HL-60 (cell line): ENCODE data around the gene B4GALNT1.

Source experiments
- CTCF ChIP-seq: IDR thresholded peaks from one replicate; pipeline ENCODE4 v1.5.1; 2011; ENCODE audit warnings: low read length, control low read depth, inconsistent platforms; ENCODE audit not compliant: insufficient read depth
- POLR2AphosphoS5 ChIP-seq: IDR thresholded peaks from 2 replicates; pipeline ENCODE4 v1.6.1; 2012; ENCODE audit warnings: low read depth
- TF ChIP-seq, protein P1 (sequence below): IDR thresholded peaks from 2 replicates; pipeline ENCODE4 v1.6.1; 2012; ENCODE audit warnings: low read depth; ENCODE audit not compliant: insufficient replicate concordance

DNA sequence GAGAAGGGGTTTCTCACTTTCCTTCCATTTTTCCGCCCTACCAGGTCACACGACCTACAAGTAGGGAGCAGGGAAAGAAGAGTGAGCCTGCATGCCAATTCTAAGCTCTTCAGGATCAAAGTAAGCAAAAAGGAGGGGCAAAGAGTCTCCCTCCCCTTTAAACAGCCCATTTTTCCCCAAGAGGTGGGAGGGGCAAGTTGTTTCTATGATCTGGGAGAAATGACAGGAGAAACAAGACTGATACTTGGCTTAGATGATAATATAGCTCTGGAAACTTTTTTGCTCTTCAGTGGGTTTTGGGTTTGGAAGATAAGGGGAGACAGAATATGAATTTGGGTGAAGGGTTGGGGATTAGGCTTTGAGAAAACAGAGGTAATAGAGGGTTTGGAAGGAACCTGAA, 26.6 kb downstream of the B4GALNT1 start:
- TF ChIP-seq CTCF (no peak), POLR2AphosphoS5 (no peak)
- TF ChIP-seq, protein P1, sequence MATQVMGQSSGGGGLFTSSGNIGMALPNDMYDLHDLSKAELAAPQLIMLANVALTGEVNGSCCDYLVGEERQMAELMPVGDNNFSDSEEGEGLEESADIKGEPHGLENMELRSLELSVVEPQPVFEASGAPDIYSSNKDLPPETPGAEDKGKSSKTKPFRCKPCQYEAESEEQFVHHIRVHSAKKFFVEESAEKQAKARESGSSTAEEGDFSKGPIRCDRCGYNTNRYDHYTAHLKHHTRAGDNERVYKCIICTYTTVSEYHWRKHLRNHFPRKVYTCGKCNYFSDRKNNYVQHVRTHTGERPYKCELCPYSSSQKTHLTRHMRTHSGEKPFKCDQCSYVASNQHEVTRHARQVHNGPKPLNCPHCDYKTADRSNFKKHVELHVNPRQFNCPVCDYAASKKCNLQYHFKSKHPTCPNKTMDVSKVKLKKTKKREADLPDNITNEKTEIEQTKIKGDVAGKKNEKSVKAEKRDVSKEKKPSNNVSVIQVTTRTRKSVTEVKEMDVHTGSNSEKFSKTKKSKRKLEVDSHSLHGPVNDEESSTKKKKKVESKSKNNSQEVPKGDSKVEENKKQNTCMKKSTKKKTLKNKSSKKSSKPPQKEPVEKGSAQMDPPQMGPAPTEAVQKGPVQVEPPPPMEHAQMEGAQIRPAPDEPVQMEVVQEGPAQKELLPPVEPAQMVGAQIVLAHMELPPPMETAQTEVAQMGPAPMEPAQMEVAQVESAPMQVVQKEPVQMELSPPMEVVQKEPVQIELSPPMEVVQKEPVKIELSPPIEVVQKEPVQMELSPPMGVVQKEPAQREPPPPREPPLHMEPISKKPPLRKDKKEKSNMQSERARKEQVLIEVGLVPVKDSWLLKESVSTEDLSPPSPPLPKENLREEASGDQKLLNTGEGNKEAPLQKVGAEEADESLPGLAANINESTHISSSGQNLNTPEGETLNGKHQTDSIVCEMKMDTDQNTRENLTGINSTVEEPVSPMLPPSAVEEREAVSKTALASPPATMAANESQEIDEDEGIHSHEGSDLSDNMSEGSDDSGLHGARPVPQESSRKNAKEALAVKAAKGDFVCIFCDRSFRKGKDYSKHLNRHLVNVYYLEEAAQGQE = no peak
